ENCODE data around the gene ELF1. TPM values are rescaled to one million over a fixed set of nuclear protein-coding genes. Genes with fewer than 3 reads are reported as not detected.

ELF1 gene
- total and polyA plus RNA-seq, 2 of the 4 experiments (the other 2 are of a cell fraction), result 25.4 to 27.6 TPM

GRCh38 chr13:40984668-40985366, 34.3 kb downstream of the ELF1 start:
- no peak overlapping the region for H2BK20ac ChIP-seq (ENCODE audit: low read depth, low read length)
- peaks cover 3% of the 10 kb centered on the region for H3K9me1 ChIP-seq (ENCODE audit: insufficient read depth, low read length)
- no peak for TF ChIP-seq MXI1 (IDR thresholded peaks at IDR 0.05; ENCODE audit: borderline replicate concordance, low read depth, low read length)
- no peak for TF ChIP-seq CEBPB (IDR thresholded peaks at IDR 0.05; ENCODE audit: low read depth, low read length)
- no peak for TF ChIP-seq BHLHE40 (IDR thresholded peaks at IDR 0.05; ENCODE audit: low read depth, low read length)
- TF ChIP-seq CHD1 (IDR thresholded peaks at IDR 0.05; ENCODE audit: low read depth, low read length), result no peak
- TF ChIP-seq NFE2L2 (IDR thresholded peaks at IDR 0.05; ENCODE audit: low read depth, low read length), result no peak
- DNase-seq (no peak), ATAC-seq (ENCODE audit: low read depth) (no peak)
- H3K4me1 ChIP-seq (ENCODE audit: control insufficient read depth, insufficient read depth, low read length), result peaks cover 5% of the 10 kb centered on the region; the same call in 1 of the 2 replicates
- no peak overlapping the region for H2BK120ac ChIP-seq (ENCODE audit: low read depth, low read length)
- no peak overlapping the region for H3K9ac ChIP-seq (ENCODE audit: low read depth, low read length)
- H3K27me3 ChIP-seq (ENCODE audit: control insufficient read depth, insufficient read depth, low read length), result no peaks in the 10 kb centered on the region
- H4K8ac ChIP-seq (ENCODE audit: low read depth in 2 of 2, low read length in 2 of 2), result no peak overlapping the region
- dilution Hi-C loops (cut with HindIII; ENCODE audit: low sequenced_read_pairs, unreplicated experiment), result no loop called here
- no TSS peak for BruUV-seq (replicated peaks)
- H3K4ac ChIP-seq (ENCODE audit: low read depth, low read length), result no peak overlapping the region
- no peak overlapping the region for H2AK5ac ChIP-seq (ENCODE audit: low read depth, low read length)
- peaks cover 30 to 53% of the 10 kb centered on the region in 2 experiments for H3K79me1 ChIP-seq (ENCODE audit: low read depth in 1 of 2, low read length in 2 of 2)
- H3K9me3 ChIP-seq (ENCODE audit: control insufficient read depth, insufficient read depth, low read length), result no peaks in the 10 kb centered on the region
- no peak overlapping the region for H2BK15ac ChIP-seq (ENCODE audit: low read depth, low read length)
- no peak overlapping the region for H3K56ac ChIP-seq (ENCODE audit: extremely low read depth, insufficient read depth, low read length)
- no peak overlapping the region for H2AFZ ChIP-seq (replicated peaks; ENCODE audit: low read length, poor library complexity)
- H2AK9ac ChIP-seq (replicated peaks; ENCODE audit: low read depth, low read length, poor library complexity), result no peak overlapping the region
- peak overlapping the region; percentile 64; the same call in 1 of the 2 replicates for H3K4me2 ChIP-seq (ENCODE audit: low read depth, low read length)
- peaks cover under 1% of the 10 kb centered on the region; the same call in 1 of the 2 replicates for H3K36me3 ChIP-seq (ENCODE audit: control insufficient read depth, insufficient read depth, low read length)
- intact Hi-C loops (cut with micrococcal nuclease), result loop anchor here (5.0 kb wide), 1 partner anchor 67 kb away; no protein-coding TSS in a partner anchor
- H3K18ac ChIP-seq (ENCODE audit: low read depth, low read length), result no peak overlapping the region
- no peak overlapping the region for H3K27ac ChIP-seq (ENCODE audit: insufficient read depth, low read length)
- no peak overlapping the region for H4K91ac ChIP-seq (ENCODE audit: insufficient read depth, low read depth, low read length)
- no peak overlapping the region for H2BK5ac ChIP-seq (ENCODE audit: low read depth, low read length, poor library complexity, severe bottlenecking)
- 63% methylated on average over 2 of the region's 3 CpGs; no CpG with 5 or more reads in 1 of the 2 experiments for WGBS, 2 experiments (ENCODE audit: extremely low coverage in 2 of 2, insufficient read length in 1 of 2)
- H3K14ac ChIP-seq (replicated peaks; ENCODE audit: low read depth, low read length), result no peak overlapping the region
- H3K4me3 ChIP-seq (ENCODE audit: insufficient read depth, low read depth, low read length), result no peak overlapping the region
- CTCF ChIA-PET, result interaction anchor here (1.2 kb wide), 1 partner anchor 10 kb away, joined by 3 read pairs; no protein-coding TSS in a partner anchor
- in situ Hi-C loops (cut with MboI; ENCODE audit: low sequenced_read_pairs), result no loop called here
- H4K5ac ChIP-seq (ENCODE audit: low read depth, low read length), result no peak overlapping the region
- POLR2A ChIA-PET (ENCODE audit: unreplicated experiment), result no interaction called here
- peaks cover 17% of the 10 kb centered on the region; the same call in 1 of the 2 replicates for H4K20me1 ChIP-seq (ENCODE audit: insufficient read depth, low read length)
- no peak overlapping the region for H3K23ac ChIP-seq (ENCODE audit: low read depth, low read length)
